Measurements from ENCODE around the gene DCBLD2.

- no peak for TF ChIP-seq EZH2 (IDR thresholded peaks at IDR 0.05; ENCODE audit: insufficient read depth, poor library complexity, severe bottlenecking)
- no peak for TF ChIP-seq EZH2phosphoT487 (IDR thresholded peaks at IDR 0.05; ENCODE audit: insufficient read depth, low read depth)
Measured at GRCh38 chr3:98769448-98769847, 132.0 kb downstream of the DCBLD2 start.

Measured in GM23248 (cell line).